Stimulated activated CD4-positive, alpha-beta T cell treated with anti-CD3 and anti-CD28 coated beads, Interleukin-4, amount 100 ng/mL, for 24 hours (primary cell): ENCODE results near the gene SIRPB2.
"Not testable (repeated sequence)": the region's sequence is repeated elsewhere in the genome, so short reads cannot be mapped to it uniquely, and the experiment has no call there.

ENCODE experiments used
- DNase-seq: peaks from one replicate; pipeline ENCODE4 v3.0.0-alpha.2; 2020

Gene SIRPB2

DNA sequence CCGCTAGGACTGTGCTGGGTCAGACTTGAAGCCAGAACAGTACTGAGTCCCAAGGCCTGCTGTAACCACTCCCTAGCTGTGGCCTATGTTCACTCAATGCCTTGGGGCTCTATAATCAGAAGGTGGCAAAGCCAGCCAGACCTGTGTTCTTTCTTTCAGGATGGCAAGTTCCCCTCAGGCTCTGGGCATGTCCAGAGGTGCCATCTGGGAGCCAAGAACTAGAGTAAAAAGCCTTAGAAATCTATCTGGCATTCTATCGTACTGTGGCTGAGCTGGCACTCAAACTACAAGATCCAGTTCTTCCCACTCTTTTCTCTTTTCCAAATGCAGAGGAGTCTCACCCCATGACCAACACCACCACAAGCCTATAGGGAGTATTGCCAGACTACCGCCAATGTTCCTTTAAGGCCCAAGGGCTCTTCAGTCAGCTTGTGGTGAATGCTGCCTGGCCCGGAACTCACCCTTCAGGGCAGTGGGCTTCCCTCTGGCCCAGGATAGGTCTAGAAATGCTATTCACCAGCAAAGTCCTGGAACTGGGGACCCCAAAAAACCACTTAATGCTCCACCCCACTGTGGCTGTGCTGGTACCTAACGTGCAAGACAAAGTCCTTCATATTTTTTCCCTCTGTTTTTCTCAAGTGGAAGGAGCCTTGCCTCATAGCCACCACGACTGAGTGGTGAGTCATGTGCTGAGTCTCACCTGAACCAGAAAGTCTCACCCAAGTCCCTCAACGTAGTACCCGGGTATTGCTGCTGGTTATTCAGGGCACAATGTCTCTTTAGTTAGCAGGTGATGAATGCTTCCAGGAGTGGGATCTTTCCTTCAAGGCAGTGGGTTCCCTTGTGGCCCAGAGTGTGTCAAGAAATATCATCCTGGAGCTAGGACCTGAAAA, 8.6 kb upstream of the SIRPB2 start:
- no peak for DNase-seq

GRCh38 chr20:1497371-1497770, 6.2 kb upstream of the SIRPB2 start:
- DNase-seq, result not testable (repeated sequence)

DNA sequence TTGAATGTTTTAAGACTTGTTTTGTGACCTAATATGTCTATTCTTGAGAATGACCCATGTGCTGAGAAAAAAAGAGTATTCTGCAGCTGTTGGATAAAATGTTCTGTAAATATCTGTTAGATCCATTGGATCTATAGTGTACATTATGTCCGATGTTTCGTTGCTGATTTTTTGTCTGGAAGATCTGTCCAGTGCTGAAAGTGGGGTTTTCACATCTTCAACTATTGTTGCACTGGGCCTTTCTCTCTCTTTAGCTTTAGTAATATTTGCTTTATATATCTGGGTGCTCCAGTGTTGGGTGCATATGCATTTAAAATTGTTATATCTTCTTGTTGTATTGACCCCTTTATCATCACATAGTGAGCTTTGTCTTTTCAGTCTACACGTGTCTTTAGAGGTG, 5.7 kb upstream of the SIRPB2 start:
- DNase-seq, result no peak

DNA sequence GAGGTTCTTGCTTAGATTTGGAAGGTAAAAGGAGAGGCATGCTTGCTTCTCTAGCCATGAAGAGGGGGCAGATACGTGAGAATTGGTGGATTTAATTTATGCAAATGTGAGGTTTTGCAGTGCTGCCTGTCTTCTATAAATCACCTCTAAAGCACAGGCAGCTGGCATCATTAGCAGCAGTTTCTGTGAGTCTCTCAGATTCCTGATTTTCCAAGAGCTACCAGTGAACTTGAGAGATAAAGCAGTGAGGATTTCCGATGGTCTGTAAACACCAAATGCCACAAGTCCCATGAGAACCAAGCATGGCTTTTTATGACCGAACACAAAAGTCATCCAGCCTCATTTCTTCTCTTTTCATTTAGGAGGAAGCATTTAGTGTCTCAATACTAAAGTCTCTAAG, 3.2 kb upstream of the SIRPB2 start:
- DNase-seq, result no peak

- no peak for DNase-seq
Measured at GRCh38 chr20:1493536-1493935, 2.3 kb upstream of the SIRPB2 start.

DNA sequence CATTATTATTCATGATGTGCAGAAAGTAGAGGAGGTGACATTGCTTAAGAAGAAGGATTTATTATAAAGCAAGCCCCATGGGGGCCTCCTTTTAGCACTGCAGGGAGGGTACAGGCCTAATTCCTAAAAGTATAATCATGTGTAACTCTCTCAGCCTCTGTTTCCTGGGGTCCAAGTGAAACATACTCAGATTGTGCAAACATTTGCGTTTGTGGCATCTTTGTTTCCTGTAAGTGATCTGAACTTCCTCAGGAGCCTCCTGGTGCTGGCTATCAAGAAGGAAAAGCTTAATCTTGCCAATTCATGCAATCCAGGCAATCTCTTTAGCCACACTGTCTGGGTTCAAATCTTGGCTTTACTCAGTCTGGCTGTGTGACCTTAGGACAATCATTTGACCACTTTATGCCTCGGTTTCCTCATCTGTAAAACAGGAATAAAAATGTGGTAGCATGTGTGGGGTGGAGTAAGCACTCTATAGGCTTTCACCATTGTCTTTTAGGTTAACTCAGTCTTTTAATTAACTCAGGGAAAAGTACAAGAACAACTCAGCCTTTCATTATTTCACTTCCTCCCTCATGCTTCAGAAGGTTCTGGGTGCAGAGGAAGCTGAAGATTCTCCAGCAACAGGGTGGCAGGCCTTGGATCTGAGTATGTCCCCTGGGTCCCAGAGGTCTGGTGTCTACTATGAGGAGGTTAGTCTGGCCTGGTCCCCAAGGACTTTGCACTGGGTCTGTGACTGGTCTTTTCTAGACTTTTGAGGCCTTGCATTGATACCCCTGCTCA, 831 bp upstream of the SIRPB2 start:
- no peak for DNase-seq

- no peak for DNase-seq
Measured at GRCh38 chr20:1490643-1491195, 501 bp downstream of the SIRPB2 start.

- no peak for DNase-seq
Measured at GRCh38 chr20:1489764-1490436, 1.3 kb downstream of the SIRPB2 start.

DNA sequence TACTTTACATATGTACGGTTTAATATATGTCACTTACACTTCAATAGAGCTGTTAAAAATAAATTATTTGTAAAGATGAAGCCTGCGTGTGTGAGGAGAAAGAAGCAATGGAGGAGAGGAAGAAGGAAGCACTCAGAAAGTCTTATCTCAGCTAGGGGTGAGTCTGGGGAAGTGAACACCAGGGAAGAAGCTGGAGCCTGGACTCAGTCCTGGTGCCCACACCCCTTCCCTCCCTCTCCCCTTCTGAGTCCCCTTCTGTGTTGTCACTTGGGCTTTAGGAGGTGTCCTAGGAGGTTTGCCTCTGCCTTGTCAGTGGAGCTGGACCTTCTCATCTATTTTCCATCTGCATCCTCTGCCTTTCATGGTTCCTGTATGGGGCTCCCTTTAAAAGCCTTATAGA, 1.9 kb downstream of the SIRPB2 start:
- no peak for DNase-seq

GRCh38 chr20:1486566-1486965, 4.7 kb downstream of the SIRPB2 start:
- no peak for DNase-seq

GRCh38 chr20:1484438-1485116, 6.6 kb downstream of the SIRPB2 start:
- DNase-seq, result no peak

GRCh38 chr20:1479831-1480595, 11.2 kb downstream of the SIRPB2 start:
- no peak for DNase-seq

DNA sequence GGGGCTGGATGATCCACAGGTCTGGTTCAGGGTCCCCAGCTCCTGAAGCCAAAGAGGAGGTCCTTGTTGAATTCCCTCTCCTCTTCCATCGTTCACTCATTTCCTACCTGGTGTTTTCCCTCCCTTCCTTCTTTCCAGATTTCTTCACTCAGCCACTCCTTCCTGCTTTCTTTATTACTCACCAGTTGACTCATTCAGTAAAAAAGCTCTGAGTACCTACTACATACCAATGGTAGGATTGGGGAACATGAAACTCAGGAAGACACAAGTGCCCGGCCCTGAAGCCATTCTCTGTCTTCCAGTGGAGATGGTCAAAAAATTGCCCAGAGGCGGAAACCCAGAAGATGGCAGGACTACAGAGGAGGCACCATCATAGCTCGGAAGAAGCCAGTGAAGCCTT, 12.7 kb downstream of the SIRPB2 start:
- no peak for DNase-seq

- DNase-seq, result no peak
Measured at GRCh38 chr20:1477896-1478490, 13.2 kb downstream of the SIRPB2 start.

DNA sequence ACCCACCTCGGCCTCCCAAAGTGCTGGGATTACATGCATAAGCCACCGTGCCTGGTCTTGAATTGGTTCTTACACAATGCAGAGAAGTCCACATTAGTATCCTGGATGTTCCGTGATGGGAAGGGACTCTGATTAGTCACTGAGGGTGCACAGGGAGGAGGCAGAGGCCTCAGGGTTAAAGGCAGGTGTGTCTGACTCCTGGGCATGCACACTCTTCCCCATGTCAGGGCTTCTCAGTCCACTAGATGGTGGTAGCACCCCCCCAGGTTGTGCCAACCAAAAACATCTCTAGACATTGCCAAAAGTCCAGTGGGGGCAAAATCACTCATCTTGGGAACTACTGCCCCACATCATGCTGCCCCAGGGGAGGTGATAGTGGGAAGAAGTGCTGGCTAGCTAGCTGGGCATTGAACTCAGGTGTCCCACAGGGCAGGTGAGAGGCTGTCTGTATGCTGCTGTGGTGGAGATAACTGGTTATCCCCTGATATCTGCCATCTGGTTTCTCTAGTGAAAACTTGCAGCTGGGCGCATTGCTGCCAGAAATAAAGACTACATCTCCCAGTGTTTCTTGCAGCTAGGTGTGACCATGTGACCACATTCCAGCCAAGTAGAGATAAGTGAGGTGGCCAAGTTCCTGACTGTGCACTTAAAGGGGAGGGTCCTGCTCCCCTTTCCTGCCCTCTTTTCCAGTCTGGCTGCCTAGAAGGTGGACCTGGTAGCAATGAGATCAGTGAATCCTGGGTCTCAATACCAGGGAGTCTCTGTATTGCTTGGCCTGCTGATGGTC, 16.2 kb downstream of the SIRPB2 start:
- no peak for DNase-seq

- DNase-seq, result no peak
Measured at GRCh38 chr20:1474325-1474724, 16.9 kb downstream of the SIRPB2 start.

GRCh38 chr20:1473246-1474220, 17.7 kb downstream of the SIRPB2 start:
- no peak for DNase-seq

DNA sequence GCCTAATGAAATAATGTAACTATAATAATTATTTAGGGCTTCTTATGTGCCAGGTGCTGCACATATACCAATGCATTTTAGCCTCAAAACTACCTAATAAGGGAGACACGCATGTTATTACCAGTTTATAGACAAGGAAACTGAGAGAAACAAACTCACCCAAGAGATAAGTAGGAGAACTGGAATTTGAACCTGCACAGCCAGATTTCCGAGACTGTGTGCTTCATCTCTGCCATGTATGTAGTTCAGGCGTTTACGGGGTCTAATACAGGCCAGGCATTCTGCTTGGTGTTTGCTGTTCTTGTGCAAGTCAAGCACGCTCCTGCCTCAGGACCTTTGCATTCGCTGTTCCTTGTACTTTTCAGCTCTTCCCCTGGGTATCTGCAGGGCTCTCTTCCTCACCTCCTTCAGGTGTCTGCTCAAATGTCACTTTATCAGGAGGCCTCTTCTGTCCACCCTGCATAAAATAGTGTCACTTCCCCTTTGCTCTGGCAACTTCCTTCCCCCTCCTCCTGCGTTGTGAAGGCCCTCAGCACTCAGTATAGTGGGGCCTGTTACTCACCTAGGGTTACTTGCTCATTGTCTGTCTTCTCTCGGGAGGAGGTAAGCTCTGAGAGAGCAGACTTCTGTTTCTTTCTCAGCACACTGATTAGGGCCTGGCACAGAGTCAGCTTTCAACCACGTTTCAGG, 18.5 kb downstream of the SIRPB2 start:
- no peak for DNase-seq

DNA sequence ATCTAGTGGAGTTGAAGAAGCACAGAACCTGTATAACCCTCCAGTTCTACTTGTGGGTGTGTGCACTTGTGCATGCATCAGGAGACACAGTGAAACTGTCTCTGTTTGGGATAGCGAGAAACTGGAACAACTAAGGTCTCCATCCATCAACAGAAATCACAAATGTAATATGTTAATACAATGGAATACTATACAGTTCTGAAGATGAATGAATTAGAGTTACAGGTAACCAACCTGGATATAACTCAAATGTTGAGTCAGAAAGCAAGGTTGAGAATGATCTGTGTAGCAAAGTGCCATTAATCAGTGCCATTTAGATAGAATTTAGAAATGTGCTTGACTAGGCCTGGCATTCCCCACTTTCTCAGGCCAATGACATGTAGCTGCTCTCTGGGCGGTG, 20.0 kb downstream of the SIRPB2 start:
- DNase-seq, result no peak
